HG02678 (cell line): Measurements from ENCODE around the gene IFIT3.

Source experiments
- ATAC-seq: cut with Tn5 transposase; IDR thresholded peaks from one replicate; pipeline ENCODE4 v1.9.1; 2021; ENCODE audit warnings: mild to moderate bottlenecking, moderate library complexity; ENCODE audit not compliant: unreplicated experiment

The IFIT3 gene

DNA sequence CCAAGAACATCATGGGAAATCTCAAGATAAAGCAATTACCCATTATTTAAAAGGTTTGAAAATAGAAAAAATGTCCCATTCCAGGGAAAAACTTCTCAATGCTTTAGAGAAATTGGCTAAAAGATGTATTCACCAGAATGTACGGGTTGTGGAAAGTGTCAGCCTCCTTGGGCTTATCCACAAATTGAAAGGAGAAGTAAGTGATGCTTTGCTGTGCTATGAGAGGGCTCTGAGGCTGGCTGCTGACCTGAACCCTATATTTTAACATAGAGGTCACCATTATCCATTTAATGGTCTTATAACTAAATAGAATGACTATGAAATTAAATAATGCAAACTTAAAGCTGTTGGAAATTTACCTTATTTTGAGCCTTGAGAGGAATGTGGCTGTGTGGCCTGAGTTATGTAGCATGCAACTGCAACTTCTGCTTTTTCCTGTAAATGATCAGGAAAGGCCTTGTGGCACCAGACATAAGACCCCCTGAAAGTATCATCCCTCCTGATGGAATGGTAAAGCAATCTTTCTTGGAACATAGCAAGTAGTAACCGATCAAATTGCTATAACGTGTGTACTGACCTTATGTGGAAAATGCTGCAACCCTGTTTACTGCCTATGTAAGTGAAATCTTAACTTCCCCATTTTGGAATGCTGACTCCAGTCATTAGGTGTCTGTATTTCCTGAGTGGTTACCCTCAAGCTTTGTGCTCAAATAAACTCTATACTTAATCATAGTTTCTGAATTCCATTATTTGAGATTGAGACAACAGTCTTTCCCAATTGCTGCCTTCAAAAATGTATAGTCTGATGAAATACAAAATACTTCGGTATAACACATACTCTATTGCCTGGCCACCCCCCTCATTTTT is 56.9 kb downstream of the IFIT3 start:
- no peak for ATAC-seq

DNA sequence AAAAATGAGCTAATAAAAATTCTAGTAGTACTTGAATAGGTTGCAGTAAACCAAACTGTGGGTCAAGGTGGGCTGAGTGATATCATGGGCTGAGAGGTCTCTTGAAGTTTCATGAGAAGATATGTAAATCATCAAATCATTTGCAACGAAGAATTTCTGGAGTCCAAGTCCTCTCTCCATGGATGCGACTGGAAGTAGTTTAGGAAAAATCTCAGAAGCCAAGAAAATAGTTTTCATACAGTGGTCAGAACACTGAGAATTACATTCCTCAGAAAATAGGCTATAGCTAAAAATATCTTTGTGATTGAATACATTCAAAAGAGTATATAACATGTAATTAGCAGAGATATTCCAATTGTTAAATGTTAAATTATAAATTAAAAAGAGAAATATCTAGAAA is 61.0 kb downstream of the IFIT3 start:
- ATAC-seq, result no peak

DNA sequence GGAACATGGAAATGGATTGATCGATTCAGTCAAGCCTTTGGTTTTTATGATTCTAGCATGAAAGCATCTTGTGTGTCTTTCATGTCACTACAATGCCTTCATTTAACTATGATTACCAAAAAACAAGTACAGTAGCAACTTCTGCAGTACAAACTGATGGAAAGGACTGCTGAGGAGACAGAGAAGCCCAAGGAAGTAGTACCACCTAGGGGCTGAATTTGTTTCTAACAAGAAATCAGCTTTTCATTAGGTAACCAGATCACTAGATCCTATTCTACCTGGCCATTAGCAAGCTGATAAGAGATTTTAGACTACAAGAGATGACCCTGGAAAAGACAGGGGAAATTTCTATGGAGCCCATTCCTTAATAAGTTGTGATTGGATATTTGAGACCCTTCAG is 61.5 kb downstream of the IFIT3 start:
- ATAC-seq, result no peak
